Measurements from ENCODE around the gene MEF2D. TPM values are rescaled to one million over a fixed set of nuclear protein-coding genes. Genes with fewer than 3 reads are reported as not detected.

MEF2D gene
- polyA plus RNA-seq, 5 donors: 20.3 to 38.1 (median 29.4) TPM

GRCh38 chr1:156488566-156489165, 11.9 kb downstream of the MEF2D start:
- DNase-seq: no peak

GRCh38 chr1:156487862-156488261, 12.7 kb downstream of the MEF2D start:
- no peak for DNase-seq

DNA sequence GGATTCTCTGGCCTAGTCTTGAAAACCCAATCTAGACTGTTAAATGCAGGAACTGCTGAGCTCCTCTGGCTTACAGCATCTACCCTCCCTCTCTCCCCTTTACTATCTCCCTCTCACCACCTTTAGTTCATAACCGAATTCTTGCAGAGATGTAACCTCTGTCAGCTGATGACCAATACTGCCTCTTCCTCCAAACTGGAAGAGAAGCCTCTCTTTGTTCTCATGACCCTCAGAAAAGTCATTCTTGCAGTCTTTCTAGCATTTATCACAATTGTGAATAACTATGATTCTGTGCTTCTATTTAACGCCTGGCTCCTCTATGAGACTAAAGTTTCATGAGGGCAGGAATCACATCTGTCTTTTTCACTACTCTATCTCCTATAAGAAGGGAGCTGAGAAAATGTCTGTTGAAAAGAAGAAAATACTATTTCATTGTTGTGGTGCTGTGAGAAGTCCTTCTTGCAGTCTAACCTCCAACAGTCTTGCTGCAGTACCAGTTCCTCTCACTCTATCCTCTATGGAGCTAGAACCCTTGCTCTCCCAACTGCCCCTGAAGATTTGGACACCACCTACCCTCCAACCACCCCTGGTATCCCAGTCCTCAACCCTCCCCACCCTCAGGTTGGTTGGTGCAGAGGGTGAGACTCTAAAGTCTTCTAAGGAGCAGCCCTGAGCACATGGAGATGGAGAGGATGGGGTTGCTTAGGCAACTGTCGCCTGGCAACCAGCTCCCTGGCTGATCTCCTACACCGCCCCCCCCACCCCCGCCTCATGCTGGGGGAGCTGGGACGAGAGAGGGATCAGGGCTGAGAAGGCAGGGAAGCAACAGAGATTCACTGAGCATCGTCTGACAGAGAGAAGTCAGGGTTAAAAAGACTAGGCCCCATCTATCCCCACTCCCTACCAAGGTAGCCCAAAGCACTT, 13.9 kb downstream of the MEF2D start:
- DNase-seq: no peak

GRCh38 chr1:156485984-156486383, 14.6 kb downstream of the MEF2D start:
- DNase-seq: no peak

- DNase-seq: no peak
These were observed 16.0 kb downstream of the MEF2D start for GRCh38 chr1:156484480-156485058.

DNA sequence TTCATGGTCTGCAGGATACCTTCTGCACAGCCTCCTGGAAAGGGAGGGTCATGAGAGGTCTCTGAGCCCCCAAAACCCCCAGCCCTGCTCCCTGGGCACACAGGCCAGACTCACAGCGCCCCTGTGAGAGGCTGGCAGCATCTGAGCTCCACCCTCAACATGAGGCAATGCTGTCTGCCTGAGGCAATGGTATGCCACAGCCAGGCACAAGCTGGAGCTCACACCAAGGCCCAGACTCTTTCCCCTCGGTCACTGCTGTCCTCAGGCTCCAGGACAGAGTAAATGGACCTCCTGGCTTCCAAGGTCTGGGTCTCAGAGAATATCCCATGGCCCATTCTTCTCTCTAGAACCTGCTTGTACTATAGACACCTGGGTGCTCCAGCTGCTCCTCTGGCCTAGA, 17.2 kb downstream of the MEF2D start:
- DNase-seq: no peak

DNA sequence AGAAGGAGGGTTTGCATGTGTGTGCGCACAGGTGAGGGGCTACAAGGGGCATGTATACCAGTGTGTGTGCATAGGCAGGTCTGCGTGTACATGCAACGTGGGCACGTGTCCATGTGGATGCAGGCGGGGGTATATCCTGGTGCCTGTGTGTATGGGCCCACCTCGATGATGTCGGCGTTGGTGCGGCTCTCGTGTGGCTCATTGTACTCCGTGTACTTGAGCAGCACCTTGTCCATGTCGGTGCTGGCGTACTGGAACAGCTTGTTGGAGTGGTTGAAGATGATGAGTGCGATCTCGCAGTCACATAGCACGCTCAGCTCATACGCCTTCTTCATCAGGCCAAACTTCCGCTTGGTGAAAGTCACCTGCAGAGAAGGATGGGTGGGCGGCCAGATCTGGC, 18.3 kb downstream of the MEF2D start:
- no peak for DNase-seq

- no peak for DNase-seq
These were observed 19.0 kb downstream of the MEF2D start for GRCh38 chr1:156481527-156481926.

DNA sequence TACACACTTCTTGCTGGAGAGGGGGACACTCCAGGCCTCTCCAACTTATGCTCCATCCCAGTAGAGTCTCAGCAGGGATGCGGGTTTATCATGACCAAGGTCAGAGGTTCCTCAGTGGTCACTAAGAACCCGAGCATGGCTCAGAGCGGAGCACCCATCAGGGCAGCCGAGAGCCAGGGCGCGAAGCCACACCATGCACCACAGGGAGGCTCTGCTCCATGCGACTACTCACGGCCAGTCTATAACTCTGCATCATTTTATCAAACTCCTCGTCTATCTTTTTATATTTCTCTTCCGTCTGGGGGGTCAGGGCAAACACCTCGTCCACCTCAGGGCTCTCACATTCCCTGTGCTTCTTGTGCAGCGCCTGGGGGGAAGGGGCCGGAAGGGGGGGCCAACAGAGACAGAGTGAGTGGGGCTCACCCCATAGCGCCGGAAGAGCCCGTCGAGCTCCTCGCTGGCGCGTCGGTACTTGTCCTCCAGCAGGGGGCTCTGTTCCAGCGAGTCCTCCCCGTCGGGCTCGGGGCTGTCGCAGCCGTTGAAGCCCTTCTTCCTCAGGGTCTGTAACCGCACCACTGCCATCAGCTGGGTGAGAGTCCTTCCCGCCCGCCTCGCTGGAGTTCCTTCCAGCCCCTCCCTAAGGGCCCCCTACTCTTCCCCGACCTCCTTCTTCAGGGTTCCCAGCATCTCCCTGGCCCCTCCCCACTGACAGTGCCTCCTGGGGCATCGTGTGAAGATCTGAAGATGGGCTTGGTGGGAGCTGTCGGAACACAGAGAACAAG, 20.0 kb downstream of the MEF2D start:
- DNase-seq: no peak

- DNase-seq: no peak
These were observed 20.6 kb downstream of the MEF2D start for GRCh38 chr1:156480016-156480370.

- DNase-seq: no peak
These were observed 21.2 kb downstream of the MEF2D start for GRCh38 chr1:156479093-156480015.

DNA sequence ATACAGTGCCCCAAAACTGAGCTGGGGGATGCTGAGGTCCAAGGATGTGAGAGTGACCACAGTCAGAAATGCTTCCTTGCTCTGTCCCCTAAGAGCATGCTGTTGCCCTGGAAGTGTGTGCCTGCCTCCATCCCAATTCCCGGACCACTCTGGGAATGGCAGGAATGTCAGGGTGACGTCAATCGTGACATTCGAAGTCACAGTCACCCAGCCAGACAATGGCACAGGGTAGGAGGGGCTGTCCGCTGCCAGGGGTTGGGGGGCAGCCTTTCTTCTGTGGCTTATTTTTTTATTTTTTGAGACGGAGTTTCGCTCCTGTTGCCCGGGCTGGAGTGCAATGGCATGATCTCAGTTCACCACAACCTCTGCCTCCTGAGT, 22.3 kb downstream of the MEF2D start:
- no peak for DNase-seq

GRCh38 chr1:156477526-156478249, 22.9 kb downstream of the MEF2D start:
- DNase-seq: no peak

DNA sequence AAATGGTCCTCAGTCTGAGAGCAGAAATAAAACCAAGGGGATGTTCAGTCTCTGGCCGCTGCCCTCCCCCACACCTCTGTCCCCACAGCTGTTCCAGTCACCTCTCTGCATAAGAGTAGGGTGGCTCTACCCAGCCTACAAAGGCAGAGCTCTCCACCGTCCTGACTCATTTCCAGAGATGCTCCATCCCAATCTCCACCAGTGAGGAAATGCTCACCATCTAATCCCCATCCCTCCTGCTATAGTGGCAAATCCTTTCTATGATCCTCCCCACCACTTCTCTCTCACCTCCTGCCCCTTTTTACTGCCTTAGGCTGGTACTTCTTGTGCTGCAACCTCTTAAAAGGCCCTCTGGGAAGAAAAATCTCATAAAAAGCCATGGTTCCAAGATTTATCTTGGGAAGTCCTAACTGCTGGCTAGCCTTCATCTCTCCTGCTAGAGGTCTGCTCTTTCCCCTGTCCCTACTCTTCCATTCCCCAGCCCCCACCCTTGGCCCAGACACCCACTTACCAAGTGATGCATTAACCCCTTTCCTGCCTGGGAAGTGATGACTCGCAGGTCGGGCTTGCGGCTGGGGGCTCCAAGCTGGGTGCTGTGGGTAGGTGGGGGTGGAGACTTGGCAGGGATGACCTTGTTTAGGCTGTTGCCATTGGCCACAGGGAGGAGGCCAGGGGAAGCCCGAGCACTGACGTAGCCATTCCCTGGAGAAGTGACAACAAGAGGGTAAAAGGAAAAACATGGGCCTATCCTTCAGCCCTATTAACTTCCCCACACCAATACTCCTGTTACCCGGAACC, 23.9 kb downstream of the MEF2D start:
- DNase-seq: no peak

GRCh38 chr1:156475568-156476500, 24.7 kb downstream of the MEF2D start:
- DNase-seq: no peak

GRCh38 chr1:156474966-156475365, 25.6 kb downstream of the MEF2D start:
- DNase-seq: no peak

GRCh38 chr1:156471496-156472490, 28.8 kb downstream of the MEF2D start:
- no peak for DNase-seq
